Stimulated activated CD8-positive, alpha-beta memory T cell treated with anti-CD3 and anti-CD28 coated beads, Interleukin-15, amount 100 ng/mL, for 1 hour (primary cell): Measurements from ENCODE around the gene CIP2A.

Experiments used
- DNase-seq: peaks from one replicate; pipeline ENCODE4 v3.0.0-alpha.2; 2020; ENCODE audit warnings: low read depth

CIP2A gene

DNA sequence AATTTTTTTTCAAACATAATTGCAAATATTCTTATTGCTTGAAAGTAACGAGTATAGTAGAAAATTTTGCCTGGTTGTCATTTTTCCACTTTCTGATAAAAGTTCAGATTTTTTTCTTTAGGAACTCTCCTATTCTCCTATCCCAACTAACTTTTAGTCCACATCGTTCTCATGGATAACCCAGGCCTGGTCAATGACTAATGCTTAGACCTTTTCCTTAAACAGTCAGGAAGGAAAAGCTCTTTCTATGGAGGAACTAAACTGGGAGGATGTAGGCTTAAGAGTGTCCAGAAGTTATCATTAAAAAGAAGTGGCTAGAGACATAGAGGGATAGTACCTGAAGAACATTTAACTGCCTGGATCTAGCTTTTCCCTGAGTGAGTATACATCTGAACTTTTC, 26.7 kb downstream of the CIP2A start:
- no peak for DNase-seq

DNA sequence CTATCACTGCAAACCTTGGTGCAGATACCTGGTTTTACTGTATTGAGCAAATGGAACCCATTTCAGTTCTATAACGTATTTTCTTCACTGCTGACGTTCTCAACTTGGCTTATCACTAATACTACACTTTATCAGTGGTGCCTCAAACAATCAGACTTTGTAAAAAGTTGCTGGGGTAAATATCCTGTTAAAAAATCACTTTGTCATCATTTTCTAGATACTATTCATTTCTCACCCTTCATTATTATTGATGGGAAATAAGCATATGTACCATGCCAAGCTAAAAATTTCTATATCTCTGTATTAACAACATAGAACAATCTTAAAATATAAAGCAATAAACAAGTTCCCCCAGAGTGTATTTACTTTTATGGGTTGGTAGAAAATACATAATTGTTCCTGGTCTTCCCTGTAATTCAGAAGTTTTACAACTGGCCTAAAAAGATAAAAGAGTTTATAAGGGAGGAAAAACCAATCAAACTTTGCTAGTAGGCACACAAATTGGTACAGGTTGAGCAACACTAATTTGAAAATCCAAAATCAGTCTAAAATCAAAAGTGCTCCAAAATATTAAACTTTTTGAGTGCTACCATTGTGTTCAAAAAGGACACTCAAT, 33.2 kb downstream of the CIP2A start:
- no peak for DNase-seq

GRCh38 chr3:108554913-108555571, 34.2 kb downstream of the CIP2A start:
- no peak for DNase-seq

DNA sequence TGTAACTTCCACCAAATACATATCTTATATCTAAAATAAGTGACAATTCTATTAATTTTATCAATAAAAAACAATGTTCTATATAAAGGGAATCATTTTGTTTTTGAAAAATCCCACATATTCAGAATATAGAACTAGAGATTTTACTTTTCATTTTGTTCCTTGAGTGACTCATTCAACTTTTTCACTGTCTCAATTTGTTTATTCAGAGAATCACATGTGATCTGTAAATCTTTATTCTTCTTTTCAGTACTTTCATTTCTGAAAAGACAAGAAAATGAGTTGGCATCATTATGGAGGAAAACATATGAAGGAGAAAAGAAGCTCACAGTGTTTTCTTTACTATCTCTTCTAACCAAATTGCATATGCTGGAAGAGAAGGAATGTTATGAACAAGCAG, 35.0 kb downstream of the CIP2A start:
- DNase-seq, result no peak

DNA sequence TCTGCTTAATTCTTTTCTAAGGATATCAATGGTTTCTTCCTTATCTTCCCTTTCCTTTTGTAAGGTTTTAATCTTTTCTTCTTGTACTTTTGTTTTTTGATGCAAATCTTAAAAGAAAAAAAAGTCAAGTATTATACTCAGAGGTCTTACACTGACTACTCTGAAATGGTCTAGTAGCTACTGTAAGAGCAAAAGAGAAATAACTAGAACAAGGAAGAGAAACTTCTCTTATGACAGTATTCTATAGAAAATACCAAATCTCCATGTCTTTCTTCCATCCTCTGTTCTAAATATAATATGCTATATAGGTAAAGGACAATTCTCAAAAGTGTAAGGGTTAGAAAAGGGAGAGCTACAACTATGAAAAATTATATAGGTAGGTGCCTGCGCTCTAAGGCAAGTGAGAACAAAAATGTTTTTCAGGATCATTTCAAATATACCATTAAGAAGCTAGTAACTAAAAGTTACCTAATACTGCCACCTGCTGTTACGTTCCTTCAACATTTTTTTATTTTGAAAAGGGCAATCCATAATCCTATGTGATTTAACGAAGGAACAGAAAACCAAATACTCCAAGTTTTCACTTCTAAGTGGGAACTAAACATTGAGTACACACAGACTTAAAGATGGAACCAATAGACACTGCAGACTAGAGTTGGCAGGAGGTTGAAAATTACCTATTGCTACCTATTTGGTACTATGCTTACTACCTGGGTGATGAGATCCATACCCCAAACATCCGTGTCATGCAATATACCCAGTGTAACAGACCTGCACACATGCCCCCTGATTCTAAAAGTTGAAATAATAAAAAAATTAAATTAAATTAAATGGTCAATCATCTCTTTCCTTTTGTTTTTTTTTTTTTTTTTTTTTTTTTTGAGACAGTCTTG, 36.7 kb downstream of the CIP2A start:
- DNase-seq, result no peak

- DNase-seq, result no peak
Observed at GRCh38 chr3:108548886-108549285, 40.4 kb downstream of the CIP2A start.

GRCh38 chr3:108548304-108548703, 40.9 kb downstream of the CIP2A start:
- no peak for DNase-seq

DNA sequence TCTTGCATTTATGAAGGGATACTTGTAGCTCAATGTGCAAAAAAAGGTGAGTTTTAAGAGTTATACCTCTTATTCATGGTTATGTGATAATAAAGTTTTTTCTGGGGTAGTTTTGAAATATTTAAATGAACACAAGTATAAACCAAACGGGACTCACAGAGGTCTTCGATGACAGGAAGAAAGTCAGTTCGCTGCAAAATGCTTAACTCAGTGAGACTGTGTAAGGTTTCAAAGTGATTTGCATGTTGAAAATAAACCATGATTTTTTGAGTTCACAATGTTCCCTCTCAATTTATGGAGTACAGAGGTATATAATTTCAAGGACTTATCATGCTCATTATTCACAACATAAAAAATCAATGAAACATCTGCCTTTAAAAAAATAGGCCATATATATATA, 42.5 kb downstream of the CIP2A start:
- no peak for DNase-seq

DNA sequence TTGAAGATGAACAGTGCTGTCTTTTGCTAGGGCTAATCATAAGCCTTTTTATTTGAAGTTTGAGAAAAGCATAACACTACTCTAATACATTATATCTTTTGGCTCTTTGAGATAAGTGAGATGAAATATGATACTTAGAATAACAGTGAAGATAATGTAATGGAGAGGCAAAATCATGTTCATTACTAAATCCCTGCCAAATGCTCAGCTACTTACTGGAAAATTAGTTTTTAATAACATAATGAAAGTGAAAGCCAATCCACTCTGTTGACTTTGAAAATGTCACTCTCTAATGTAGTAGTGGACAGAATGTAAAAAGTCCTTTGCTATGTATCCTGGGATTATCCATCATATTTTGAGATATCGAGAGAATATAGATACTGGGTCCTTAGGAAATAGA, 43.0 kb downstream of the CIP2A start:
- no peak for DNase-seq

- no peak for DNase-seq
Observed at GRCh38 chr3:108538083-108538482, 51.2 kb downstream of the CIP2A start.

DNA sequence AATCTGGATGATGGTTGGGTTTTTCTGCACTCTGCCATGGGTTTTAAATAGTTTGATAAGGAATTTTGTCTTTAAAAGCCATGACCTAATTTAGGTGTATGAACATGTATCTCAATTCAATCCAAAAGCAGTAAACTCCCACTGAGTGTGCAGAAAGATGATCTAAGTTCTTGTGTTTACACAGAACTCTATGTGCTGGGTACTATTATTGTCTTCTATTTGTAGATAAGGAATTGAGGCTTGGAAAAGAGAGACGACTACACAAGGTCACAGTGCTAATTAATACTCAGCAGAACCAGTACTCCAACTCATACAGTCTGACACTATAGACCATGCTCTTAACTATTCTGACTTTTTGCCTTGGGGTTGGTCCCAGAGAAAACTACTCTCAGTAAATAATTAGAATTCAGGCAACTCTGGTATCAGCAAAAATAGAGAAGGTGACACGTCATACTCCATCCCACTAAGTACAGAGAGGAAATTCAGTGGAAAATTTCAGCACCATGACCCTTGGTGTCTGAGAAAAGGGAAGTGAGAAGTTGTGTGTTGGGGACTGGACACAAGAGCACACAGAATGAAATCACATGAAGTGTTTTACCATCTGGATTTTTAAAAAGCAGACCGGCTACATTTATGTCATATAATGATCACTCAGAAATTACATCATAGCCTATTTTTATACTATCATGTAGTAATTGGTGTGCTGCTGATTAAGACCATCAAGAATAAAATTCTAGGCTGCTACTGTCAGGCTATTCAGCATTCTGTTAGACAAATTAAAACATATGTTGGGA, 60.6 kb downstream of the CIP2A start:
- DNase-seq, result no peak

DNA sequence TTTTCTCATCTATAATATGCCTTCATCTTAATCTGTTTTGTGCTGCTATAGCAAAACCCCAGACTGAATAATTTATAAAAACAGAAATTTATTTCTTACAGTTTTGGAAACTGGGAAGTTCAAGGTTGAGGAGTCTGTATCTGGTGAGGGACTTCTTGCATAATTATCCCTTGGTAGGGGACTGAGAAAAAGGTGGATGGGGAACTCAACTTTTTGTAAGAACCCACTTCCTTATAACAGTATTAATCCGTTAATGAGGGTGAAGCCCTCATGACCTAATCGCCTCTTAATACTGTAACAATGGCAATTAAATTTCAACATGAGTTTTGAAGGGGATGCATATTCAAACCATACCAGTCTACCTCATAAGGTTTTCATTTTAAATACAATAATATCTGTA, 61.4 kb downstream of the CIP2A start:
- DNase-seq, result no peak

- DNase-seq, result no peak
Observed at GRCh38 chr3:108527109-108527508, 62.1 kb downstream of the CIP2A start.

GRCh38 chr3:108525971-108526370, 63.3 kb downstream of the CIP2A start:
- no peak for DNase-seq

- DNase-seq, result no peak
Observed at GRCh38 chr3:108525256-108525655, 64.0 kb downstream of the CIP2A start.

DNA sequence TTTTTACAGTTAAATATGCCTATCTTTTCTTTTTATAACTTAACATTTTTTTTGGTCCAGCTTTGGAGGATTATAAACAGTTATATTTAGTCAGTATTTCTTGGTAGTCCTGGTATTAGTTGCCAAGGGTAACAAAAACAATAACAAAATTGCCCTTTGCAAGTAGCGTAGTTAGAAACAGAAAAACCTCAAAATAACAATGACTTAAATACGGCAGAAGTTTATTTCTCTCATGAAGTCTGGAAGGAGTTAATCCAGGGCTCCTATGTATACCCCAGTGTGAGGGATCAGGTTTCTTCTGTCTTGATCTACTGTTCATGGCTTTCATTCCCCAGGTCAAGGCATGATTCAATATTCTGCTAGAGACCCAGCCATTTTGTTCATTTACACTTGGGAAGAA, 64.7 kb downstream of the CIP2A start:
- DNase-seq, result no peak

DNA sequence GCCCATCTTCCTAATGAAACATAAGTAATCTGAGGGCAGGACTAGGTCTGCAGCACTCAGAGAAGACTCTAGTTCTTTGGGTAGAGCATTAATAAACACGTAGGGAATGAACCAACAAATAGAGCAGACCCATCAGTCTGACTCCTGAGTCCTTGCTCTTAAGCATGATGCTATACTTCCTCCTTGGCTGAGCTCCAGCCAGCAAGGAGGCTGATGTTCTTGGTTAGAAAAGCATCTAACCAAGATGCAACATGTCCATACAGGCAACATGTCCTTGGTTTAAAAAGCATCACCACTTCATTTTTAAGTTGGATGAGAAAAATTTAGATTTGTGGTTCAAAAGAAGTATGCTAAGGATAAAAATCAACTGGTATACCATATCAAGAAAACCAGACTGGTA, 70.3 kb downstream of the CIP2A start:
- no peak for DNase-seq

DNA sequence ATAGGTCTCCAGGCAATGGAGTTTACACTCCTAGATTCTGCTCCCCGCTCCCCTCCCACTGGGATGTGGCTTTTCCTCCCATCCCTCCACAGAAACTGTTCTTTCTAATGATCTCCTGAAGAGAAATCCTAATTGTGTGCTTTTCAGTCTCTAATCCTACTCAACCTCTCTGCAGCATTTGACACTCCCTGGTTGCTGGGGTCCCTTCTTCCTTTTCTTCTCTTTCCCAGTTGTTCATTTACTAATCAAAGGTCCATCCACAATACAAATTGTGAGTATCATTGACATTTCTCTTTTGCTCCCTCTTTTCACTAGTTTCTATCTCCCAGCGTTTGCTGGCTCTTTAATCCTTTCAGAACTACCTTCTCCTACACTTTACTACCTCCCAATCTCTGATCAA, 72.4 kb downstream of the CIP2A start:
- no peak for DNase-seq

DNA sequence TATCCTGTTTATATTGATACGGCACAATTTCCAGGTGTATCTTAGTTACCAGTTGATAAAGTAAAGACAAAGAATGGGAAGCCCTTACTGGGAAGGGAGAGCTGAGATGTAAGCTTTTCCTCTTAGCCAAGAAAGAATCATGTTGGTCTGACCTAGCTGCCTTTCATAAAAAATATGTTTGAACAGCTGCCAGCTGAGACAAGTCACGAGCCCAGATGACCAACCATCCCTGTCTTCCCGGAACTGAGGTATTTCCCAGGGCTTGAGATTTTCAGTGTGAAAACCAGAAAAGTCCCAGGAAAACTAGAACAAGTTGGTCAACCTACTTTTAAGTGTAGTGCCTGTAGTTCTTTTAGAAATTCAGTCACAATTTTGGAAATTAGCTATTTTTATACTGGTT, 75.3 kb downstream of the CIP2A start:
- no peak for DNase-seq

DNA sequence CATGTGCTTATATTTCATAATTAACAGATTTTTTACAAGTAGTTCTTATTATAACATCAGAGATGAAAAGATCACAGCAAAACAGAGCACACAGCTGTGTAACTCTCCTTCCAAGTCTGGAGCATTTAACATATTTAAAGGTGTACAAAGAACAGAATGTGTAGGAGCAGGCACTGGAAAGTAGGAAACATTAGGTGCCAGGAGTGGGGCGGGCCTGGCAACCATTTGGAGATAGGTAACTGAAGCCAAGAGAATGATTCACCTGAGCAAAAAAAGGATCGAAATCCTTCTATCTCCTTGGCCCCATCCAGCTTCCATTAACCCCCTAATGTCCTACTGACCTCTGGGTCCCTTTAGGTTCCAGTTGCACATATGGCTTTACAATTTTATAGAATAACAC, 76.6 kb downstream of the CIP2A start:
- no peak for DNase-seq

DNA sequence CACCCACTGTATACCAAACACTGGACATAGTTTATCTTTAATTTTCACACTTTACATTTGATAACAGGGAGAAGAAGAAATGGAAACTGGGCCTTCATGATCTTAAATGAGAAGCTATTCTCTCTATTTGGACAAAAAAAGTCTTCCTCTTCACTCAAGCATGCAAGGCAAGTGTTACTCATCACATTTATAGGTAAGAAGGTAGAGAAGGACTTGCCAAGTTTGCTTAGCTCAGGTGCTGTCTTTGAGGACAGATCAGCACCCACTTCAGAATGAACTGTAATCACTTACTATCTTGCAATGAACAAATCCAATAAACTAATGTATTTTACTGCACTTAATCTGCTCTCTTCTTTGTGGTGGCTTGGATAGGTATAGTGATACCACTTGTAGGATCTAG, 77.7 kb downstream of the CIP2A start:
- no peak for DNase-seq

DNA sequence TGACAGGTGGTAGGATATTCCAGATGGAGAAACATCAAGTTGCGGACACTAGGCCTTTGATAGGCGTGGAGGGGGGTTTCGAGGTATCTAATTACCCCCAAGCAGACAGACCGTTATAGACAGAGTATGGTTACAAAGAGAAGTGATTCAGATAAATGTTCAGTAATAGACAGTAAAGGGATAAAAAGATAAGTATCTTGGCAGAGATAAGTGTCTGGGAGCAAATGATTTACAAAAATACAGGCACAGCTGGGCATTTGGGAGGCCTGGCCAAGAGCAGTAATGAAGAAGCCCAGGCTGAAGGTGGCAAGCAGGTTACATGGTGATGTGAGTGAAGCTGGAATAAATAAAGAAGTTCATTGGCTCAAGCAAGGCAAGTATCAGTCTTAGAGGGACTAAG, 78.2 kb downstream of the CIP2A start:
- DNase-seq, result no peak
